ENCODE results near the gene OPTN.
"Not testable (repeated sequence)": the region's sequence is repeated elsewhere in the genome, so short reads cannot be mapped to it uniquely, and the experiment has no call there.

The OPTN gene

DNA sequence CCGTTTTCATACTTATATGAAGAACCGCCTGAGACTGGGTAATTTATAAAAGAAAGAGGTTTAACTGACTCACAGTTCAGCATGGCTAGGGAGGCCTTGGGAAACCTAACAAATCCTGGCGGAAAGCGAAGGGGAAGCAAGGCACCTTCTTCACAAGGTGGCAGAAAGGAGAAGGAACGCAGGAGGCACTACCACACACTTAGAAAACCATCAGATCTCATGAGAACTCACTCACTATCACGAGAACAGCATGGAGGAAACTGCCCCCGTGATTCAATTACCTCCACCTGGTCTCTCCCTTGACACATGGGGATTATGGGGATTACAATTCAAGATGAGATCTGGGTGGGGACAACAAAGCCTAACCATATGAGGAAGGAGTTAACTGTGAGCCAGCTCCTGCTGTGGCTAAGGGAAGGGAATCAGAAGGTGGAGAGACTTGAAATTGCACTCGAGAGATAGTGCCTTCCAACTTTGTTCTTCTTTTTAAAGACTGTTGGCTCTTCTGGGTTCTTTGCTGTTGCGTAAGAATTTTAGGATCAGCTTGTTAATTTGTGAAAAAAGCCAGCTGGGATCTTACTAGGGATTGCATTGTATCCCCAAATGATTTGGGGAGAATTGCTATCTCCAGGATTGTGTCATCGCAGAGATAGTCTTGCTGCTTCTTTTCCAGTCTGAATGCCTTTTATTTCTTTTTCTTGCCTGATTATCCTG is 21.0 kb downstream of the OPTN start:
- no peak for DNase-seq (ENCODE audit: low spot score)

DNA sequence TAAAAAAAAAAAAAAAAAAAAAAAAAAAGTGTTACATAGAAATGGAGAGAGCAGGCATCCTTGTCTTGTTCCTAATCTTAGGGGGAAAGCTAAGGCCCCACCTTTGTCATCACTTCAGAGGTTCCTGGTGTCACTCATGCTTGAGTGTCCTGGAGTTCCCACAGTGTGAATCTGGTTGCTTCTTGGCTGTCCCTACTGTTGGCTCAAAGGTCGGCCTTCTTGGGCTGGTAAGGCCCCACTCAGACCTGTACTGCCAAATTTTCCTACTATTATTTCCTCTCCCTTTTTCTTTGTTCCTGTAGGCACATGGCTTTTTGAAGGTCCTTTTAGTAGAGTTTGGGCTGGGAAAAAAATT is 21.5 kb downstream of the OPTN start:
- no peak for DNase-seq (ENCODE audit: low spot score)

DNA sequence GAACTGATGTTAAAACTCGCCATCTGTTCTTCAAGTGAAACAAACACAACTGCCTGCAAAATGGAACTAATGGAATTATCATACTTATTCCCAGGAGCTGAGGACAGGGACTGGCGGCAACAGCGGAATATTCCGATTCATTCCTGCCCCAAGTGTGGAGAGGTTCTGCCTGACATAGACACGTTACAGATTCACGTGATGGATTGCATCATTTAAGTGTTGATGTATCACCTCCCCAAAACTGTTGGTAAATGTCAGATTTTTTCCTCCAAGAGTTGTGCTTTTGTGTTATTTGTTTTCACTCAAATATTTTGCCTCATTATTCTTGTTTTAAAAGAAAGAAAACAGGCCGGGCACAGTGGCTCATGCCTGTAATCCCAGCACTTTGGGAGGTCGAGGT is 36.7 kb downstream of the OPTN start:
- no peak for DNase-seq (ENCODE audit: low spot score)

DNA sequence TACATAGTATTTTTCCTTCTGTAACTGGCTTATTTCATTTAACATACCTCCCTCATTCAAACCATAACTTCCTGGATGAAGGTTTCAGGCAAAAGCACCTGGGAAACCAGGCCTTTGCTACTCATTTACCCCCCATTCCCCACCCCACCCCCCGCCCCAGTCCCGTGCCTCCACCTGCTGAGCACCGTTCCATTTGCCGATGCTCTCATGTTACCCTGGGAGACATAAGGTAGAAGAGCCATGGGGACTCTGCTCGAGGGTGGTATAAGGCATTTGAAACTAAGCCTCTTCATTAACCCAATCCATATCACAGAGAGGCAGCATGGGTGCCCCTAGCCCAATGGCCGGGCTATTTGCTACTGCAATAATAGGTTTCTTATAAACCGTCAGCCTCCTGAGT is 39.2 kb downstream of the OPTN start:
- no peak for DNase-seq (ENCODE audit: low spot score)

DNA sequence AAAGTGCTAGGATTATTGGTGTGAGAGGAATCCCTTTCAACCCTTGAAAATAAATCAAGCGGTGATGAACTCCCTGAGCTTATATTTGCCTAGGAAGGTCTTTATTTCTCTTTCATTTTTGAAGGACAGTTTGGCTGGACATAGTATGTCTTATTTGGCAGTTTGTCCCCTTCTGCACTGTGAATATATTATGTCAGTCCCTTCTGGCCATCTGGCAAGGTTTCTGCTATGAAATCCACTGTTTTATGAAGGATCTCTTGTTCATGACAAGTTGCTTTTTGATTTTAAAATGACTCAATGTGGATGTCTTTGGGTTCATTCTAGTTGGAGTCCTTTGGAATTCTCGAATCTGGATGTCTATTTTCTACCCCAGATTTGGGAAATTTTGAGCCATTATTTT is 39.7 kb downstream of the OPTN start:
- no peak for DNase-seq (ENCODE audit: low spot score)

DNA sequence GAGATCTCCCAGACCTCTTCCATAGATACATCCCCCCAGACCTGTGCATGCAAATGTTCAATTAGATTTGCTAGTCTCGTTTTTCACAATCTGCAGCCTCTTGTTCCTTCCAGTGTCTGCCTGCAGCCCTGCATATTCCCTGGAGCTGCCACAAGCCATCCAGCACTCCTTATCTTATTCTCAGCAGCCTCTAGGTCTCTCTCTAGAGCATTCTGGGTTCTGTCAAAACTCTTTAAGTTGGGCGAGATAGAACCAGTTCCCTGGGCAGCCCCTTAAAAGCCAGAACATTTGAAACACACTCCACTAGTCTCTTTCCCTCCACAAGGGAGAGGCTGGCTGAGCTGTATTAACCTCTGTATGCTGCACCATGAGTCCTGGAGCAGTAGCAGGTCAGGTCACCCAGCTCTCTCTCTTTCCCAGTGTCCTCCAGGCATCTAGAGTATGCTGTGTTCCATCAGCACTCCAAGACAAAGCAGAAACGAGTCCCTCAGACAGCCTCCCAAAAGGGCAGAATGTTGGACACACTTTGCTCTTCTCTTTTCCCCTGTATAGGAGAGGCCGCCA is 40.7 kb downstream of the OPTN start:
- no peak for DNase-seq (ENCODE audit: low spot score)

DNA sequence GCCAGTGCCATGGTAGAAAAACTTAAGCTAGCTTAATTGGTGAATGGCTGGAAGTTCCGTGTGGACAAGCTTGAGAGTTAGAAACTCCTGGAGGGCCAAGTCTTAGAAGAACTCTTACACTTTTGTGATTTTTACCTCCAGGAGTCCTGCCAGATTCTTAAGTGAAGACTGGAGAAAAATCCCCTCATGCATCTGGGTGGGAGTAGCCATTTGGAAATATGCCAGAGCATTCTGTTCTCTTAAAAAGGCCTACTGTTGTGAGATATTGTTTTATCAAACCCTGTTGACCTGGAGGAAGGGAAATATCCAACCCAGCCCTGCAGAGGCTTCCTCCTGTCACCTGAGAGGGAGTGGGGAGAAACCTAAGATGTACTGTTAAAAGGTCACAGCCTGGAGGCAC is 43.8 kb downstream of the OPTN start:
- no peak for DNase-seq (ENCODE audit: low spot score)

DNA sequence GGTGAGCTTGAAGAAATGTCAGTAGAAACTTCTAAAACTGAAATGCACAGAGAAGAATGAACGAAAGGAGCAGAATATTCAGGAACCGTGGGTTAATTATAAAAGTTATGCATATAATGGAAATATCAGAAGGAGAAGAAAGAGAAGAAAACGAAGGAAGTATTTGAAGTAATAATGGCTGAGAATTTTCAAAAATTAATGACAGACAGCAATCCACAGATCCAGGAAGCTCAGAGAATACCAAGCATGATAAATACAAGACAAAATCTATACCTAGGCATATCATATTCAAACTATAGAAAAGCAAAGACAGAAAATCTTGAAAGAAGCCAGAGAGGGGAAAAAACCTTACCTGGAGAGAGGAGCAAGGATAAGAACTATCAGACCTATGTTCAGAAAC is 44.9 kb downstream of the OPTN start:
- no peak for DNase-seq (ENCODE audit: low spot score)

DNA sequence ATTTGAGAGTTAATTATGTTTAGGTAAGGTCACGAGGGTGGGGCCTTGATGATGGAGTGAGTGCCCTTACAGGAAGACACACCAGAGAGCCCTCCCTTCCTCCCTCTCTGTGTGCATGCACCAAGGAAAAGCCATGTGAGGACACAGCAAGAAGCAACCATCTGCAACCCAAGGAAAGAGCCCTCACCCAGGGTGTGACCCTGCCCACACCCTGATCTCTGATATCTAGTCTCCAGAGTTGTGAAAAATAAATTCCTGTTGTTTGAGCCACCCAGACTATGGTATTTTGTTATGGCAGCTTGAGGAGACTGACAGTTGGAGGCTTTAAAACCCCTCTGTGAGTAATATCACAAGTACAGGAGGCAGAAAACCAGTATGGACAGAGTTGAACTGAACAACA is 46.4 kb downstream of the OPTN start:
- DNase-seq (ENCODE audit: low spot score) = no peak

DNA sequence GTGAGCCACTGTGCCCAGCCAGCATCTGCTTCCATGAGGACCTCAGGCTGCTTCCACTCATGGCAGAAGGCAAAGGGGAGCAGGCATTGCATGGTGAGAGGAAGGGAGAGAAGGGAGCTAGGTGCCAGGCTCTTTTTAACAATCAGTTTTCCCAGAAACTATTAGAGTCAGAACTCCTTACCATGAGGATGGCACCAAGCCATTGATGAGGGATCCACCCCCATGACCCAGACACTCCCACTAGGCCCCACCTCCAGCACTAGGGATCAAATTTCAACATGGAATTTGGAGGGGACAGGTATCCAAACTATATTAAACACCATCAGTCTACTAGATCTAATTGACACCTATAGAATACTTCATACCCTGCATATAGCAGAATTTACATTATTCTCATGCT is 47.2 kb downstream of the OPTN start:
- no peak for DNase-seq (ENCODE audit: low spot score)

DNA sequence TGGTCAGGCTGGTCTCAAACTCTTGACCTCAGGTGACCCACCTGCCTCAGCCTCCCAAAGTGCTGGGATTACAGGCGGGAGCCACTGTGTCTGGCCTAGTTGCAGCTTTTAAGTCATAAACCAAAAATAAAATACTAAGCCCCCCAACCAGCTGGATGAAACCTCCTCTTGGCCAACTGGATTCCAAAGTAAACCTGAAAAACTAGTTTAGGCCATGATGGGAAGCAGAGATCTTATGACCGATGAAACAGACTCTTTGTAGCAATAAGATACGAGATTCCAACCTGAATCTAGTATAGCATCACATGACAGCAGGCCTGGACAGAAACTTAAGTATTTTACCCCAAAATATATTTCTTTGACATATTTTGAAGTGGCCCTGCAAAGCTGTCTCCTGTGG is 52.3 kb downstream of the OPTN start:
- DNase-seq (ENCODE audit: low spot score) = no peak

DNA sequence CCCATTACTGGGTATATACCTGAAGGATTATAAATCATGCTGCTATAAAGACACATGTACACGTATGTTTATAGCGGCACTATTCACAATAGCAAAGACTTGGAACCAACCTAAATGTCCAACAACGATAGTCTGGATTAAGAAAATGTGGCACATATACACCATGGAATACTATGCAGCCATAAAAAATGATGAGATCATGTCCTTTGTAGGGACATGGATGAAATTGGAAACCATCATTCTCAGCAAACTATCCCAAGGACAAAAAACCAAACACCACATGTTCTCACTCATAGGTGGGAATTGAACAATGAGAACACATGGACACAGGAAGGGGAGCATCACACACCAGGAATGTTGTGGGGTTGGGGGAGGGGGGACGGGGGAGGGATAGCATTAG is 55.9 kb downstream of the OPTN start:
- DNase-seq (ENCODE audit: low spot score) = not testable (repeated sequence)

DNA sequence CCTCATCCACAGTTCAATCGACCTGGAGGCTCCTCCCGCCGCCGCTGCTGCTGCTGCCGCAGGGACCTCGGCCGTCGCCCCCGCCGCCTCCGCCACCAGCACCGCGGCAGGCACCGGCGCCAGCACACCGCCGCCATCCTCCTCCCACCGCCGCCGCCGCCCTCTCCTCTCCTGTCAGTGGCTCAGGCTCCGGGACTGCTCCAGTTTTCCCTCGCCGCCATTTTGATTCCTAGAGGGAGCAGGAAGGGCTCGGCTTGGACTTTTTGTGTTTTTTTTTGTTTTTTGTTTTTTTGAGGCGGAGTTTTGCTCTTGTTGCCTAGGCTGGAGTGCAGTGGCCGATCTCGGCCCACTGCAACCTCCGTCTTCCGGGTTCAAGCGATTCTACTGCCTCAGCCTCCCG is 58.4 kb downstream of the OPTN start:
- DNase-seq (ENCODE audit: low spot score) = no peak

DNA sequence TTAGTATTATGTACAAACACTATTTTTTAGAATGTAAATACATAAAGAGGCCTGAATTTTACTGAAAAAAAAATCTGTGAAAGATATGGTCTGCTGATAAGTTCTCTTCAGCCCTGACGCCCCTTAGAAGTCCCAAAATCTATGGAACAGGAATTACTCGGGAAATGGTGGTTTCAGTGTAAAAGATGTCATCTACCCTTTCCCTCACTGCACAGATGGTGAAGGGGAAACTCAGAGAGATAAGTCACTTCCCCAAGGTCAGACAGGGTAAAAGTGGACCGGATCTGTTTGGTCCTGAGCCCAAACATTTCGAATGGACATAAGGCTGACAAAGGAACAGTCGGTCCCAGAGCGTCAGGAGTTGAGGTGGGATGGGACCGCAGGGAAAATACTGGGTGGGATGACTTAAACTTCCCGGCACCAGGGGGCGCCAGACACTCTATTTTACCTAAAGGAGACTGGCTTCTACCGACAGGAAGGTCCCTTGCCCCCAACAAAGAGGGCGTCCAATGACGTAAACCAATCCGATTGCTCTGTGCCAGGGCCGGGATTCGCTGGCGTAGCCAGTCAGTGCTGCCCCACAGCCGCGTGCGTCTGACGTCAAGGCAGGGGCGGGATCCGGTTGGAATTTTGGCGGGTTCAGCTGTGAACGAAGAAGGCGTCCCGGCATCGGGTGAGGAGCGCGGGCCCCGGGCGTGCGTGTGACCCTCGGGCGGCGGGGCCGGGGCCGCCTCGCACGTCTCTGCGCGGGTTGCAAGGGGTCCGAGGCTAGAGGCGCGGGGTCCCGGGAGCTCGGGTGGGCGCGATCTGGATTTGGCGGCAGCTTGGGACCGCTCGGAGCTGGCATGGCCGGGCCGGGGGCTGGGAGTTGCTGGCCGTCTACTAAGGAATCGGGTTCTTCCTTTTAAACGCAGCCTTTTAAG is 61.2 kb downstream of the OPTN start, which contains the start of gene MCM10:
Gene MCM10, plus strand, starts transcription at position 625 of the 923 bp plus-strand sequence. CDS start 2,645 bp downstream, outside the sequence.
- DNase-seq (ENCODE audit: low spot score) = peak; percentile 99

DNA sequence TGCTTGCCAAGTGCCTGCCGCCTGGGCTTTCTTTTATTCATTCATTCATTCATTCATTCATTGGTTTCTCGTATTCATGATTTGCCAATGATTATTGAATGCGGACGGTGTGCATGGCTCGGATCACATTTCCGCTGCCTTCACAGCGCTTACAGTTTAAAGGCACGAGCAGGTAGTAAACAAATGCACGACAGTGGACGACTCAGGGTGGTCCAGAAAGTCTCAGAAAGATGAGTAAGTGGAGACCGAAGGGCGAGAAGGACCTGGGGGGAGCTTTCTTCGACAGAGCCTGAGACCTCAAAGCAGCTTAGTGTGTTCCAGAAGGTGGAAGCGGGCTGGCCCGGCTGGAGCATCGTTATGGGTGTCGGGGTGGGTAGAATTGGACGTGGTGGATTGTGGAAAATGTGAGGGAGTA is 61.9 kb downstream of the OPTN start:
- DNase-seq (ENCODE audit: low spot score) = peak; percentile 4

DNA sequence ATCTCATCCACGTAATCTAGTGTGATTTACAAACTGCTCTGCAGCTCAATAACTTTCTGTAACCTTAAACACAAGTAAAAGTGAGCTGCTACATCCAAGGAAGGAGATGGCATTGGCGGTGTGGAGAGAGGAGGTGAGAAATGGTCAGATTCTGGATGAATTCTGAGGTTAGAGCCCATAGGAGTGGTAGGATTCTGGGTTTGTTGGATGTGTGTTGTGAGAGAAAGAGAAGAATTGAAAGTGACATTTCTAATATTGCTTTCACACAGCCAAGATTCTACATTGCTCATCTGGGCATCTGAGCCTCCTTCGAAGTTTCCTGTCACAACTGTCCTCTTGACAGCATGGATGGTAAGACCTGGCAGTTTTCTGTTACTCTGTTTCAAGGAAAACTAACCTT is 63.9 kb downstream of the OPTN start:
- no peak for DNase-seq (ENCODE audit: low spot score)

DNA sequence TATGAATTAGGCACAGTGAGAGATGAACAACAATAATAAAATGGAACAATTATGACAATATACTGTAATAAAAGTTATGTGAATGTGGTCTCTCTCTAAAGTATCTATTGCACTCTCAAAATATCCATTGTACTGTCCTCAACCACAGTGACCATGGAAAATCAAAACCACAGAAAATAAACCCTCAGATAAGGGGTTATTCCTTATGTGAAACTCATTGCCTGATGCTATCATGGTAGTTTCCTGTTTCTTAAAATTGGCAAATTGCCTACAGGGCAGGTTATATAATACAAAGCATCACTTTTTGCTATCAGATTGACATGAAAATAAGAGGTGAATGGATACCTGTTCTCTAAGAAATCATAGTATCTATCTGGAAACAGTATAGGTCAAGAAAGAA is 65.2 kb downstream of the OPTN start:
- no peak for DNase-seq (ENCODE audit: low spot score)

DNA sequence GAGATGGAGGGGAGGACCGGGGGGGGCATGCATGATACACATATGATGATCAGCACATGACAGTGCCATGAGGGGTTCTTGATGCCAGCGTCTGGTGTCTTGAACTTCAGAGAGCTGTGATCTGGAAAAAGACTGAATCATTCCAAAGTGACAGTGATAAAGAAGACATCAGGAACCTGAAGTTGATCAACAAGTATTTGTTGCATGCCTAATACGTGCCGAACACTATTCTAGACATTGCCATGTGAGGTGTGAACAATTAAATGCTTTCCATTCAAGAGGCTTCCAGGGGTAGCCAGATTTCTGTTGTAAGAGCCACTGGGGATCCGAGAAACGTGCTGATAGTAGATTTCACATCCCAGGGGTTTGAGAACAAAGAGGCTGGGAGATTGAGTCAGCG is 67.6 kb downstream of the OPTN start:
- DNase-seq (ENCODE audit: low spot score) = no peak

DNA sequence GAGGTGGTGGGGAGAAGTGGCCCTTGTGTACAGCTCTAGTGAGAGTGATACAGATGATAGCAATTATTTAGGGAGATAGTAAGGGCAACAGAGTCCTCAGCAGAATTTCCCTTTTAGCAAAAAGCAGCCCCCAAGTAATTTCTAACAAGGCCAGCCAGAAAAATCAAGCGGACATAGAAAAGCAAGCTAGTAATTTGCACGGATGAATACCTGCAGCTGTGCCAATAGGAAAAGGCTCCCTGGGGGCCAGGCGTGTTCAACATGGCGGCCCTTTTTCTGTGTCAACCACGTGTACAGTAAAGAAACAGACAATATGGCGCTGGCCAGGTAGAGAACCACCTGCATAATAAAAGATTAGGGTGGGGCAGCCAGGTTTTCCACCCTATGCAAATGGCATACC is 68.8 kb downstream of the OPTN start:
- DNase-seq (ENCODE audit: low spot score) = no peak

DNA sequence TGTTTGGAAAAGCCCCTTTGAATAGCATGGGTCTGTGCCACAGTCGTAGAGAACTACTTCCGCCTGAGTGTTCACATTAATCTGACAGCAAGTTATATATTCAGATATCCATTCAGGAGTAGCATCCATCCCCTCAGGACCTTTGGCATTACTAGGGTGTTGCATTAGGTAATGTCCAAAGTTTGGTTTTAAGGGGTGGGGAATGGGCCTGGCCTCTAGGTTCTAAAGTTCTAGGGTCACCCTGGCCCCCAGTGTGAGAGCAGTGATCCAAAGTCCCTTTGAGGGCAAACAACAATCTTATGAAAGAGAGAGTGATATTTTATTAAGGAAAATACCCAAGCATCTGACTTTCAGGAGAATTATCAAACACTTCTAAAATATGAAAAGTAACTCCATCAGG is 73.7 kb downstream of the OPTN start:
- no peak for DNase-seq (ENCODE audit: low spot score)

DNA sequence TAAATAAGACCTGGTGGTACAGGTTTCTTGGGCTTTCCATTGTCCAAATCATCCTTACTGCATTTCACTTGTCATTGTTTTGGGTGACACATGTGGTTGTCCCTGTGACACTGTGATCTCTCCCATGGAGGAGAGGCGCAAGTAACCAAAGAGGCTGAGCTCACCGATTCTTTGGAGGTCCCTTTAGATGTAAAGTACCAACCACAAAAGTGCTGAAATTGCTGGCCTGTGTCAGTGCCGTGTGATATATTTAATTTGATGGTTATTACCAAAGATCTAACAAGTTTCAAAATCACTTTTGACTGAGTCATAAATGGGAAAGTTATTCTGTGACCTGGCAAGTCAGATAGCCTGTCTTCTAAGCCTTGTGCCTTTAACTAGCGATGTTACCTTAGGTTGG is 80.8 kb downstream of the OPTN start:
- no peak for DNase-seq (ENCODE audit: low spot score)

DNA sequence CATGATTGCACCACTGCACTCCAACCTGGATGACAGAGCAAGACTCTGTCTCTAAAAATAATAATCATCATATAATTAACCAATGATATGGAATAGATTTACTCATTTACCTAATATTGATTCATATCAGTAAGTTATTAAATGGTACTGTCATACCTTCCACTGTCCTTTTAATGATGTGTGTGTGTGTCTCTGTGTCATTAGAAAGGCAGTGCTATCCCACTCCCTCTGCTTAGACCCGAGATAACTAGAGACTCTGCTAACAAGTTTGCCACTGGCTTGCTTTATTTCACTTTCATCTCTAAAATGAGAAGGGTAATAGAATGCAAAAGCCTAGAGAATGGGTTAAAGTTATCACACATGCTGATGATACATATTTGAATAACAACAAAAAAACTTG is 82.5 kb downstream of the OPTN start:
- DNase-seq (ENCODE audit: low spot score) = no peak

DNA sequence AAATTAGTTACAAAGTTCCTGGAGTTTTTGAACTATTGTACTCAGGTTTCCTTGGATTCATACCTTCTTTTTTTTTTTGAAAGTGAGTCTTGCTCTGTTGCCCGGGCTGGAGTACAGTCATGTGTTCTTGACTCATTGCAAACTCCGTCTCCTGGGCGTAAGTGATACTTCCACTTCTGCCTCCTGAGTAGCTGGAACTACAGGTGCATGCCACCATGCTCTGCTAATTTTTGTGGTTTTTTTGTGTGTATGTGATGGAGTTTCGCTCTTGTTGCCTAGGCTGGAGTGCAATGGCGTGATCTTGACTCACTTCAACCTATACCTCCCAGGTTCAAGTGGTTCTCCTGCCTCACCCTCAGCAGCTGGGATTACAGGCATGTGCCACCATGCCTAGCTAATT is 83.7 kb downstream of the OPTN start:
- DNase-seq (ENCODE audit: low spot score) = no peak

Data from pons (tissue), 1 donor.